Suprapubic skin (tissue), 4 donors: ENCODE measurements around the gene UNC93B1. TPM values are rescaled to one million over a fixed set of nuclear protein-coding genes. Genes with fewer than 3 reads are reported as not detected.
A peak's percentile ranks its signal among the peaks of the same experiment; 100 is the strongest.

Source experiments
- DNase-seq, 2 donors: peaks; one replicate each; pipeline ENCODE4 v3.0.0-alpha.2; 2019; ENCODE audit warnings: low spot score in 2 of 2
- H3K27ac ChIP-seq: fragments of 200-600 bp; sonication (generic); one replicate; pipeline ENCODE4 v1.5.1; 2019
- H3K27me3 ChIP-seq: fragments of 200-600 bp; sonication (generic); one replicate; pipeline ENCODE4 v1.5.1; 2019
- H3K36me3 ChIP-seq: fragments of 200-600 bp; sonication (generic); one replicate; pipeline ENCODE4 v1.5.1; 2019
- H3K4me1 ChIP-seq: fragments of 200-600 bp; sonication (generic); one replicate; pipeline ENCODE4 v1.5.1; 2019
- H3K4me3 ChIP-seq: fragments of 200-600 bp; sonication (generic); one replicate; pipeline ENCODE4 v1.5.1; 2019; ENCODE audit warnings: mild to moderate bottlenecking
- H3K9me3 ChIP-seq: fragments of 200-600 bp; sonication (generic); one replicate; pipeline ENCODE4 v1.5.1; 2019
- CTCF ChIP-seq, 2 donors: fragments of 200-600 bp in 1 of 2; fragments of 450-650 bp in 1 of 2; sonication (generic) in 1 of 2; IDR thresholded peaks; one replicate each; pipeline ENCODE4 v1.5.1; 2016 to 2019; ENCODE audit warnings: antibody characterized with exemption in 2 of 2, mild to moderate bottlenecking in 1 of 2, moderate library complexity in 1 of 2
- EP300 ChIP-seq: sonication (generic); formaldehyde crosslinking; IDR thresholded peaks from one replicate; pipeline ENCODE4 v1.6.1; 2017; ENCODE audit warnings: antibody characterized with exemption
- POLR2A ChIP-seq, 2 donors: fragments of 450-650 bp; IDR thresholded peaks; one replicate each; pipeline ENCODE4 v1.6.1; 2017; ENCODE audit warnings: antibody characterized with exemption in 2 of 2, mild to moderate bottlenecking in 2 of 2, moderate library complexity in 2 of 2
- POLR2AphosphoS5 ChIP-seq, 3 donors: sonication (generic); formaldehyde crosslinking; IDR thresholded peaks; one replicate each; pipeline ENCODE4 v1.6.1; 2017; ENCODE audit warnings: antibody characterized with exemption in 3 of 3
- WGBS: methylation state at CpG from one replicate; pipeline ENCODE4 v1.1.5; 2018; 5-methylcytosine and 5-hydroxymethylcytosine counted together
- total RNA-seq, 4 donors: library from RNA; depleted of rRNA; stranded (reverse); fragments of >200 nt; gene quantifications; one replicate each; pipeline ENCODE4 v1.1.0, GENCODE V29; 2016

Gene UNC93B1
- total RNA-seq, 4 donors from 2014 or later: 22.7 to 34.3 (median 28.1) TPM

- no peak for TF ChIP-seq POLR2AphosphoS5 (IDR thresholded peaks at IDR 0.05)
- TF ChIP-seq POLR2A (IDR thresholded peaks at IDR 0.05): no peak
- TF ChIP-seq CTCF (IDR thresholded peaks at IDR 0.05): no peak
- no peak for TF ChIP-seq EP300
- 63% methylated on average over 12 of the region's 16 CpGs for WGBS
- Histone ChIP-seq H3K27me3 (no peaks in the 10 kb centered on the region), H3K4me1 (peaks cover 79% of the 10 kb centered on the region), H3K36me3 (no peaks in the 10 kb centered on the region), H3K27ac (peak overlapping the region; percentile 0), H3K4me3 (no peak overlapping the region), H3K9me3 (no peaks in the 10 kb centered on the region)
- DNase-seq: no peak
Observed at GRCh38 chr11:68012843-68013610, 9.1 kb upstream of the UNC93B1 start.

GRCh38 chr11:68012044-68012842 lies 8.3 kb upstream of the UNC93B1 start:
- no peaks in the 10 kb centered on the region for H3K27me3 ChIP-seq
- WGBS: 75% methylated on average over 10 of the region's 17 CpGs
- no peak overlapping the region for H3K4me3 ChIP-seq
- TF ChIP-seq POLR2AphosphoS5 (IDR thresholded peaks at IDR 0.05): no peak
- no peak for TF ChIP-seq POLR2A (IDR thresholded peaks at IDR 0.05)
- TF ChIP-seq CTCF (IDR thresholded peaks at IDR 0.05): no peak
- no peak for TF ChIP-seq EP300
- H3K36me3 ChIP-seq: no peaks in the 10 kb centered on the region
- DNase-seq: peak; percentile 62 to 63
- no peaks in the 10 kb centered on the region for H3K9me3 ChIP-seq
- H3K4me1 ChIP-seq: peaks cover 75% of the 10 kb centered on the region
- peak overlapping the region; percentile 0 for H3K27ac ChIP-seq

GRCh38 chr11:68011051-68011943 lies 7.4 kb upstream of the UNC93B1 start:
- no peaks in the 10 kb centered on the region for H3K27me3 ChIP-seq
- no peaks in the 10 kb centered on the region for H3K9me3 ChIP-seq
- peak; percentile 58 to 73 for DNase-seq
- H3K4me1 ChIP-seq: peaks cover 66% of the 10 kb centered on the region
- peak overlapping the region; percentile 46 for H3K4me3 ChIP-seq
- 80% methylated on average over 16 of the region's 16 CpGs for whole genome bisulfite sequencing
- TF ChIP-seq POLR2AphosphoS5 (IDR thresholded peaks at IDR 0.05) (no peak), EP300 (no peak), POLR2A (IDR thresholded peaks at IDR 0.05) (no peak), CTCF (IDR thresholded peaks at IDR 0.05) (no peak)
- peak overlapping the region; percentile 88 for H3K27ac ChIP-seq
- H3K36me3 ChIP-seq: no peaks in the 10 kb centered on the region

- Histone ChIP-seq H3K27me3 (no peaks in the 10 kb centered on the region), H3K9me3 (no peaks in the 10 kb centered on the region), H3K36me3 (no peaks in the 10 kb centered on the region), H3K4me1 (peaks cover 66% of the 10 kb centered on the region), H3K4me3 (peak within 1 kb of the TSS; percentile 46), H3K27ac (peak within 1 kb of the TSS; percentile 88)
- TF ChIP-seq POLR2A (IDR thresholded peaks at IDR 0.05) (peak in 1 of 2 donors; percentile 46), POLR2AphosphoS5 (IDR thresholded peaks at IDR 0.05) (peak in 2 of 3 donors; percentile 78 to 80), CTCF (IDR thresholded peaks at IDR 0.05) (no peak), EP300 (no peak)
- peak; percentile 97 to 98 for DNase-seq
- WGBS: 12% methylated on average over 14 of the region's 33 CpGs
Observed at GRCh38 chr11:68010090-68011041, 6.5 kb upstream of the UNC93B1 start, which contains the start of gene ALDH3B1. TSS of gene ALDH3B1 (plus strand) at chr11:68010327. CDS start at chr11:68015298, 4,971 bp downstream.
